Pons (tissue), 1 donor: ENCODE data around the gene FBXO7.

ENCODE experiments used
- DNase-seq: peaks from one replicate; pipeline ENCODE4 v3.0.0-alpha.2; 2016; ENCODE audit warnings: low spot score

The FBXO7 gene

DNA sequence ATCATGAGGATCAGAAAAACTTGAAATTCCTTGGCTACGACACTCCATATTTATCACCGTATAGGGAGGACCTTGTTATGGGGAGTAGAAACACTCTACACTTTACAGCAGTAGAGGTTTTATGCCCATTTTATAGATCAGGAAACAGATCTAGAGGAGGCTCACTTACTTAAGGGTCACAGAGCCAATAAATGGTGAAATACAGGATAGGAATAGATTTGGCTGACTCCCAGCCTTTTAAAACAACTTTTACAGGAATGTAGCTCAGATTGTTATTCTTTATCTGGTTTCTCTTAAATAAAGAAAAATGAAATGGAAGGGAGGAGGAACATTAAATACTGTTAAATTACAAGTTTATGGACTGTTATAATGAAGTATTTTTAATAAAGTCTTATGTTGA lies 14.8 kb downstream of the FBXO7 start:
- no peak for DNase-seq

DNA sequence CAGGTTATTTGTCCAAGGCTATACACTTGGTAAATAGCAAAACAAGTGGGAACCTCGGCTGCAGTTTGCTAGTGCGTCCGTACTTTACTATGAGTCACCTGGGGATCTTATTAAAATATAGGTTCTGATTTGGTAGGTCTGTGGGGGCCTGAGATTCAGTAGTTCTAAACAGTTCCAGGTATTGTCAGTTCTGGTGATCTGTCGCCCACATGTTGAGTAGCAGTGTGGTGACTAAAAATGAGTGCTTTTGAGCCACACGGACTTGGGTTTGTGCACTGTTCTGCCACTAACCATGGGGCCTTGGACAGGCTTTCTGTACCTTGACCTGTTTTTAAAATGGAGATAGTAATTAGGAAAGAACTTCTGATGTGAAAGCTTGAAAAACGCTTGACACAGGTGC lies 15.7 kb downstream of the FBXO7 start:
- no peak for DNase-seq

DNA sequence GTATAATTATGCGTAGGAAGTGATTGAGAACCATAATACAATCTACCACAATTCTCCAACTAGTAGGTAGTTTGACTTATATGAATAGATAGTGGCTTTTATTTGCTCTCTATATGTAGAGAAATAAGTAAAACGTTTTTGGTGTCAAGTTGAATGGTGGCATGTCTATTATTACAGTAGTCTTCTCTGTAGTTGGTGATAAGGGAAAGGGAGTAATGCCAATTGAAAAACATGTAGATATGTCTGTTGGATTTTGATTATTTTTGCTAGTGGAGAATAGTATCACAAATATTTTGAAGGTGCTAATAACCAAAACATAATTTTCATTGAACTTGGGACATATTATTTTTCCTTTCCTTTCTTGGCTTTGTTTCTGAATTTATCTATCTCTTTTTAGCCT lies 17.5 kb downstream of the FBXO7 start:
- no peak for DNase-seq

DNA sequence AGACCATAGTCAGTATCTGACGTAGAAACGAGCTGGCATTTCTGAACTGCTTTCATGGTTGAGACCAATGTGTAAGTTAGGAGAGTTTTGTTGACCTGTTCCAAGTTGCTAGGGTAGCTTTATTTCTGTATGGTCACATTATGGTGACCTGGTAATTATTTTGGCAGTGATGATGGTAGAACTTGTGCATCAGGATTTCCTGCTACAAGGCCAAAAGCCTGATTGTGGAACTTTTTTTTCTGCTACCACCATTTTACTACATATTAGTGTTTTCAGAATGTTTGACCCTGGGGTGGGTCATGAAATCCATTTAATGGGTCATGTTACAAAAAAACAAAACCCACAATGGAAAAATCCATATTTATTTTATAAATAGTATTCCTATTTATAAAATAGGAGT lies 18.9 kb downstream of the FBXO7 start:
- no peak for DNase-seq

DNA sequence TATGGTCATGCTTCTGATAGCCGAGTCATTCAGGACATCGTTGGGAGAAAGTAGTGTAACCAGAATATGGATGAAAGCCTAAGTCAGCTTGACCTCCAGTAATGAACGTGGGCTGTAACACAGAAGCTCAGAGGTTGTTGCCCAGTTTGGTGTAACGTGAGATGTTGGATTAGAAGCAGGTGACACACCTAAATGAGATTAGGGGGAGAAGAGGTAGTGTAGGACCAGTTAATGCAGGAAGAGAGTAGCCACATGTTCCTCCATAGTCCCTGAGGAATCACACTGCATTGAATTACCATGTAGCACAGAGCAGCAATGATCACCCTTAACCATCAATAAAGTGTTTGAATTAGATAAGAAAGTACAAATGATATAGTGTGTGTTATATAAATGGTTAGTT lies 20.4 kb downstream of the FBXO7 start:
- DNase-seq, result no peak

DNA sequence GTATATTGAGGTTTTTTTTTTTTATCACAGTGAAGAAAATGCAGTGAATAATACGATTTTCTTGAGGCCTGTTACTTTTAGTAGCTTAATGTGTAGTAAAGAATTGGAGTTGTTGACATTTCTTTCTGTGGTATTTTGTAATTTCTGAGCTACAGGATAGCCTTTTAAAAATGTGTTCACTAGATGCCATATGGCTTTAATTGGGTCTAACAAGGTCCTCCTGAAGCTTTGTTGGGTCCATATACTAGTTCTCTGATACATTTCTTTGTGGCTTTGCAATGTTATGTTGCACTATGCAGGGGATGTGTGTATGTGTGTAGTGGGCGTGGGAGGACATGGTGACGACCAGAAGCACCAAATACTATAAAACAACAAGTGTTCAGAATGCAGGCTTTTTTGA lies 25.1 kb downstream of the FBXO7 start:
- DNase-seq, result no peak

DNA sequence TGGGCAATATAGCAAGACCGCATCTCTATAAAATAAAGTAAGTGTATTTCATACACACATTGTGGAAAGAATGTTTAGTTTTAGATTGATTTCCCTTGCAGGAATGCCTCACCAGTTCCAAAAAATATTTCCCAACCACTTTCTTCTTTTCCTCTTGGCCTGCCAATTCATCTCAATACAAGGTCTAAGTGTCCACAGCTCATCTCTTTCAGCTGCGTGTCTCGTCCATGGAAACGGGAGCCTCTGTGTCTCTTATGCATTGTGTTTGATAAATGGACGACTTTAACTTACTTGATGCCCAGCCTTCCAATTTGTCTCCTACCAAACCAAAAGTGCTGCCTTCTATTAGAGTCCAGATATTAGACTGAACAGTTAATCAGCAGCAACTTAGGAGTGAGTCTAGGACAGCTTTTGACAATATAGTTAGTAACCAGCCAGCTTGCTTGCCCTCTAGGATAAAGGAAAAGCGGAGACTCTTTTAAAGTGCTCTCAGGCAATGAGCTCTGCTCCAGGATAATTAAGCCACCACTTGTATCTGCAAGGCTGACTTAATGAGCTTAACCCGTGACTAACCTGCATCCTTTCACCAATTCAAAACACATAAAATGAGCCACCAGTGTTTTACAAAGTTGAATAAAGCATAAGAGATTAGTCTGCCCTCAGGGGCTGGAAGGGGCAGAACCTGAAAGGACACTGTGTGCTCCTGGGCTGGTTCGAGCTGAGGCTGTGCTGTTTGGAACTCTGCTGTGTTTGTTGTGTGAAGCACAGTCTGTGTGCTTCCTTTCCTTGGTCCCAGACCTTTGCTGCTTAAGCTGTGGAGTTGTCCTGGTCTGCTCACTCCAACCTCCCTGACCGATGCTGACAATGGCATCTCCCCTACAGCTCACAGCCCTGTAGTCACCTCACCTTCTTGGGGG lies 27.5 kb downstream of the FBXO7 start:
- DNase-seq, result peak; percentile 62

DNA sequence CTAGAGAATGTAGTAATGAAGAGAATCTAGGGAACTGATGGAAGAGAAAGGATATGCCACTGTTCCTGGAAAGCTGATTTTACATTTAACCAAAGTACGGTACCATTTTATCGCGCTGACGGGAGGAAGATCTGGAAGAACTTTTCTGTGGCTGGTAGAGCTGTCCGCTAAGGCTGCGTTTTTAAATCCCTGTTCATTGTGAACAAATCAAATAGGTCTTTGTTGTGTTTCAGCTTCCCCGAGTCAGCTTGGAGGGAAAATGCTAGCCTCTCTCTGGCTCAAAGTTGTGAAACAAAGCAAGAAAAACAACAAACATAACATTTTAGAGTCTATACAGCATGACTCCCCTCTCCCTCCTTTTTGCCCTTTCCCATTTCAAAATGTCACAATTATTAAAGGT lies 34.4 kb downstream of the FBXO7 start:
- peak; percentile 94 for DNase-seq

DNA sequence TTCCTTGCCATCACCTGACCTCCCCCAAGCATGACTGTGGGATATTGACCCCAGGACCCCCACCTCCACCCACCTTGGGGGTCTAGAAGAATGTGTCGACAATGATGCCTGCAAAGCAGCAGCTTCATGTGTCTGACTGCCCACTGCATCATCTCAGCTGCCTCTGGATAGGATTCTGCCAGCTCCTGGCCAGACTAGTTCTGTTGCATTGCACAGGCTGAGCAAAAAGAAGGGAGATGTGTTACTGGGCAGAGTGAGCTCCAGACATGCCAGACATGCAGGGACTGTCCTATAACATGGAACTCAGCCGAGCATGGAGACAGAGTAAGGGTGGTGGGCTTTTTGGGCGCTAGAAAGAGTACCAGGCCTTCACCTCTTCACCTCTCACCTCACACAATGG lies 36.7 kb downstream of the FBXO7 start:
- DNase-seq, result no peak

DNA sequence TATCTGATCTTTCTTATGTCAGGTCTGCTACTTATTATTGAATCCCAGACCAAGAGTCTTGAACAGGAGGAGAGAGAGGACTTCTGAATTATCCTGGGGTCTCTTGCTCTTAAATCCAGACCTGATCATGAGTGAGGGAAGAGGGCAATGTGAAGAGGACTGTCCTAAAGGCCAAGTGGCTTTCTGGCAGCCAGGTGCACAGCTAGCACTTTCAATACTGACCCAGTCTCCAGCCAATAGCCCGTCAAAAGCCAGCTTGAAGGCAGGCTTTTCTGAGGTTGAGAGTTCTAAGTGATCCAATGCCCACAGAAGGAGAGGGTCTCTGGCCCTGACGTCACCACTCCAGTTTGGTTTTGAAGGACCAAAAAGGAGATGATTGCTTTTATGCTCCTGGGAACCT lies 37.2 kb downstream of the FBXO7 start:
- no peak for DNase-seq

DNA sequence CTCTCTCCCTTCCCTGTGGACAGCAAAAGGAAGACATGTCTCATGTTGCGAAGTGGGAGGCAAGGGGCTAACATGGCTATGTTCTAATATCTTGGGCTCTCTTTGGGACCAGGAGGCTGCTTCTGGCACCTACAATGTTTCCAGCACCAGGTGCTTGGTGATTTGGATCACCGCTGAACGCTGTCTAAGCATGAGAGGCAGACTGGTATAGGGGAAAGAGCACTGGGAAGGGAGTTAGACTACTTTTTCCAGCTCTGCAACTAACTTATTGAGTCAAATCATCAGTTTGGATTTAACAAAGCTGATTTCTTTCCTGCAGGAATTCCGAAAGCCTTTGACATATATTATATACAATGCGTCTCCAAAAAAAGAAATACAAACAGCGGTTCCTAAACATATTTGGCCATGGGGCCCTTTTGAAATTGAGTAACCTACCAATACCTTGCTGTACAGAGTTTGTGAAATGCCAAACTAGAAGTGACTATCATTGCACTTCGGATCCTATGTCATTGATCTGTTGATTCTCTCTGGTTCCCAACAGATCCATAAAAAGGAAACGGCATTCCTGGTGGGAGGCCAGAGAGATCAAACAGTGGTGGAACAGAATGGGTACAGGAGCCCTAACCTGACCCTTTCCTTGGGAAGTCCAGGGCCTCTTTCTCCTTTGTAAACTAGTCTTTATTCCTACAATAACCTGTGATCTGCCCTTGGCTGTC lies 37.8 kb downstream of the FBXO7 start:
- no peak for DNase-seq

DNA sequence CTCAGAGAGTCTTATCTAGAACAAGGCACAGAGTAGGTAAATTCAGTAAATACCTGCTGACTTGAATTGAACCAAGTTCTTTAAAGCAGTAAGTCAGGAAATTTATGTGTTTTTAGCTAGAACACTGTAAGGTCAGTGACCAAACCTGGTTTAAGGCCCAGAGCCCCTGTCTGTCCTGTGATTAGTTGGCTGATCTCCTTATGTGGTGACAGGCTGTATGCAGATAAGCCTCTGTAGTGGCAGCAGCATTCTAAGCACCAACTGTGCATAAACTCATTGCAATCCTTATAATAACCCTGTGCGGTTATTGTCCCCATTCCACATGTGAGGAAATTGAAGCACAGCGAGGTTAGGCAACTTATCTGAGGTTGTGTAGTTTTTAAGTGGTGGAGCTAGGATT lies 40.5 kb downstream of the FBXO7 start:
- no peak for DNase-seq

DNA sequence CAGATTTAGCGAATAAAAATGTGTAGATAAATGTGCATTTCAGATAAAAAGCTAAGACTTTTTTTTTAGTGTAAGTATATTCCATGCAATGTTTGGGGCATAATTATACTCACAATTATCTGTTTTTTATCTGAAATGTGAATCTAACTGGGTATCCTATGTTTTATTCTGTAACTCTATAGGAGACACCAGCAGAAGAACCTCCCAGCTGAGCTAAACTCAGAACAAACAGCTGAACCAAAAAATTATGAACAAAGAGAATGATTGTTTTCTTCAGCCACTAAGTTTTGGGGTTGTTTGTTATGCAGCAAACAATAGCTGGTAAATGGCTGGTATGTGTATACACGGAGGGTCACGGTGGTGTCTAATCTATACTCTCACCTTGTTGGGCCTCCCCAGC lies 42.9 kb downstream of the FBXO7 start:
- no peak for DNase-seq

DNA sequence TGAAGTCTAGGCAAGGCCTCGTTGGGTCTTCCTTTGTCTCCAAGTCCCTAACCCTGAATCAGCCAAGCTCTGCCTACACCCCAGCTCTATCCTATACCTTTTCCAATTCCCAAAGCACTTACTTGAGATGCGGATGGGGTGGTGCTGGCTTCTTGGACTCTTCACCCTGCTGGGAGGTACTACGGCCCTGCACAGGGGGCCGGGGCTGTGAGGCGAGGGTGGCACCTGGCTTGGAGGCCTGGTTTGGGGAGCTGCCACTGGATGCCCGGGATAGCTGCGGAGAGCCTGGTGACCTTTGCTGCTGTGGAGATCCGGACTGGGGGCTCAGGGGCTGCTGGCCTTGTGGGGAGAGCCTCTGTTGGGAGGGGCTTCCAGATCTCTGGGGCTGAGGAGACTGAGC lies 43.3 kb downstream of the FBXO7 start:
- no peak for DNase-seq

DNA sequence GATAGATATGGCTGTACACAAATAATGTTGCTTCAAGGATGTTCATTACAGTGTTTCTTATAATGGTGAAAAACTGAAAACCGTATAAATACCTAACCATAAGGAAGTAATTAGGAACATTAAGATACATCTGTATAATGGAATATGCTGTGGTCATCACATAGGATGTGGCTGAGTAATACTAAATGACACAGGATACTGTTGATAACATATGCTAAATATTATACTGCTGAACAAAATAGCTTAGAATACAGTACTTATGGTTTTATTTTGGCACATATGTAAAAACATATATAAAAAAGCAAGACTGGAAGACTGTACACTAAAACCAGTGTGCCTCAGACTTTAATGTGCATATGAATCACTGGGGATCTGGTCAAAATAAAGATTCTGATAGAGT lies 43.8 kb downstream of the FBXO7 start:
- no peak for DNase-seq

DNA sequence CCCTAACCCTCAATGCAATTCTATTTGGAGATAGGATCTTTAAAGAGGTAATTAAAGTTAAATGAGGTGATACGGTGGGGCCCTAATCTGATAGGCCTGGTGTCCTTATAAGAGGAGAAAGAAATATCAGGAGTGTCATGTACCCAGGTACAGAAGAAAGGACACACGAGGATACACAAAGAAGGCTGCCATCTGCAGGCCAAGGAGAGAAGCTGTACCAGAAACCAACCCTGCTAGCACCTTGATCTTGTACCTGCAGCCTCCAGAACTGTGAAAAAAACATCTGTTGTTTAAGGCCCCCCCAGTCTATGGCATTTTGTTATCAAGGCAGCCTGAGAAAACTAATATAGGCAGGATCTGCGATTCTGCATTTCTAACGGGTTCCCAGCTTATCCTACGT lies 44.2 kb downstream of the FBXO7 start:
- DNase-seq, result no peak

DNA sequence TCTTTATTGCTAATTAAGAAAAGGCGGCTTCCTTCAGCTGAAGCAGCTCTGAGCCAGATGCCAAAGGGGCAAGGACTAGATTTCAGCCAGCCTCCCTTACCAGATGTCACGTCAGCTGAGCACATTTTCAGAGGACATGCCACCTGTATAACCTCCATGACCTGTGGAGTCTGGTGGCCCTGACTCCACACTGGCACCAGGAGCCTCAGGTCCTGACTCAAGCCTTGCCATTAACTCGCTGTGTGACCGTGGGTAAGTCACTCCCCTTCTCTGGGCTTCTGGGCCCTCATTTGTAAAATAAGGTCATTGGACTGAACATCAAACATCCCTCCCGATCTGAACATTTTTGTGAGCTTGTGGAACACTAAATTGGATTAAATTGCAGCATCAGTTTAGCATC lies 46.0 kb downstream of the FBXO7 start:
- no peak for DNase-seq

DNA sequence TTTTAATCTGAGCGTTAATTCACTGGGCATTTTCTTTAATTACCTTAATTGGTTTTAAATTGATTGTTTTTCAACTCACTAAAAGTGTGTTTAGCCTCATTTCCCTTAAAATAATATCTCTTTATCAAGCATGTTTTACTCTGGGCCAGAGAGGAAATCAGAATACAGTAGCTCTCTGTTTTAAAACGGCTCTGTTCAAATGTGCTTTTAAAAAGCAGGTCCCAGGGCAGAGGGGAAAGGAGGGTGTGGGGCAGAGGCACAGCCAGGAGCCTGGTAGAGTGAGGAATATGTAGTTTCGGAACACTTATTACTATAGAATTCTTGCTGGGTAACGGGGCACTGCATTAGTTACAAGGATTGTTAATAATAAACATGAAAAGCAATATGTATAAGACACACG lies 47.6 kb downstream of the FBXO7 start:
- peak; percentile 70 for DNase-seq

DNA sequence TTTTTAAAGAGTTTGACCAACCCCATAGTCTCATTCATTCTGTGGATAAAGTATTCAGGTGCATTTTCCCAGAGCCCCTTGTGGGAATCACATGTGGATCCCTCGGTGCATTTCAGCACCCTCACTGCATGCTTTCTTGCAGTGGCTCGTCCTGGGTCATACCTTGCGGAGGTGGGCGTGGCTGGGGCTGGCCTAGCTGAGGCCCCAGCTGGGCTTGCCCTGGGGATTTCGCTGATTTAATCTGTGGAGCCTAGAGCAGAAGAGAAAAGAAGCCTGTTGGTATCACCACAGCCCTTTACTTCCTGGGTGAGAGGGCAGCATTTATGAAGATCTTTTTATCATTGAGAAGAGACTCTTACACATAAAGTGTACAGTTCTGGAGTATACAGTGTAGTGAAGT lies 53.1 kb downstream of the FBXO7 start:
- DNase-seq, result no peak

DNA sequence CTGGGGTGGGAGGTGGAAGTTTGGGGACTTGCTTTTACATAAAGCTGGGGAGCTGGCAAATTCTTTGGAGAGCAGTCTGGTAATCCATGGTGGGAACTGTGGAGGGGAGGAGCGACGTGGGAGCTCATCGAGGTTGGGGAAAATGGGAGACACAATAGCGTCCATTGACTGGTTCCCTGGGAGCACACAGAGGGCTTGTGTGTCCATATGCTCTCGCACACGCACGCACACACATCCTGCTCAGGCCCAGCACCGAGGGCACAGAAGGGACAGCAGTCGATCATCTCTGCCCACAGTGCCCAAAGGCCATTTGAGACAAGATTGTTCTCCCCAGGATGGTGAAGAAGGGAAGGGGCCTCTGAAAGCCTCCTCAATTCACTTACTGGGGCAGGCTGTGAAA lies 53.7 kb downstream of the FBXO7 start:
- DNase-seq, result peak; percentile 89

DNA sequence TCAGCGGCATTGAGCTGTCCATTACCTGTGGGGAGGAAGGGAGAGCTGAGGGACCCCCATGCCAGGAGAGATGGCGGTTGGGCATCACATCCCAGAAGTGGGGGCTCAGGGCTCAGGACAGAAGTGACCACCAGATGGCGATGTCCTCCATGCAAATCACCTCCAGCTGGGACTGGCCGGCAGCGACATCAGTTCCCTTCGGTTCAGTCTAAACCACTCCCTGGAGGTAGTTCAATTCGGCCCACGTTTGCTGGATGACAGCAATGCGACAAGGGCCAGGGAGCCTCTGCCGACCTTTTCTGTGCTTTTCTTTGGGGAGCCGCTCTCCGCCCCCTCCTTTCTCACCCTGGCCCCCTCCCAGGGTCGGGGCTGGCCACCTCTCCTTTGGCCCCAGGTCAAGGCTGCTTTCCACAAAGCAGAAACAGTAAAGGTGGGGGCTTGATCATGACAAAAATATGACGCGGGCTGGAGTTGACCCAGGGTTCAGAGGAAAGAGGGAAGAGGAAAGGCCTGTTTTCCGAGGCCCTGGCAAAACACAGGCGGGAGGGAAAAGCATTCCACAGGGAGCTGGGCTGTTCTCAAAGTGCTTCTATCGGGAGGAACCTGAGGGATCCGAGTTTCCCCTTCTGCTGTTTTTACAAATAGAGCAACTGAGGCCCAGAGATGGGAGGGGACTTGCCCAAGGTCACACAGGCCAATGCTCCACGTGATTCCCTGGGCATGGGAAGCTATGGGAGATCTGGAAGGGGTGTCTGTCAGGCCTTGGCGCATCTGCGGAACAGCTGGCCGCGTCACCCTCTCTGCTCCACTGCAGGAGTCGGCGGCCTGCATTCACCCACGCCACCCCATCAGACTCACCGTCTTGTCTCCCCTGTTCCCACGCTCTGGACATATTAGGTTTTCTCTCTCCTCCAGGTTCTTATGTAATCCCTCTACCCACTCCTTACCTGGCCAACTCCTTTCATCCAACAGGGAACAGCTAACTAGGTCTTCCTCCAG lies 54.7 kb downstream of the FBXO7 start:
- peak; percentile 89 for DNase-seq

DNA sequence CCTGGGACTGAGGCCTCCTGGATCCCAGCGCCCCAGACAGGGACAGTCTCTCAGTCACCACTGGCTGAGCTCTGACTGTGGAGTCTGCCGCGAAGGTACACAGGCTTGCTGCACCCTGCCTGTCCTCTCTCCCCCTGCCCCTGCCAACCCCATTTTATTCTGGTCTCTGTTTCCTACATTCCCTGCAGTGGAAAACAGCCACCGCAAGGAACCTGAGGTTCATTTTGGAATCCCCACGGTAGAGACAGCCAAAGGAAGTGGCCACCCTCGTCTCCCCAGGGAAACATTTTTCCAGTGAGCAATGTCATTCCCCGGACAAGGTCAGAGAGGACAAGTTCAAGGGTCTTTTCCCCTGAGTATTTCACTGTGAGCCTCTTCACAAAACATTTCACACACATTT lies 56.6 kb downstream of the FBXO7 start:
- DNase-seq, result no peak
